HL-60/S4 treated with phorbol 12-myristate 13-acetate at 8.2 ng/mL for 4 days and 3 days (cell line): ENCODE results near the gene GFI1B.
"Not testable (repeated sequence)": the region's sequence is repeated elsewhere in the genome, so short reads cannot be mapped to it uniquely, and the experiment has no call there.

Source experiments
- in situ Hi-C: fragments of 300-500 bp; cut with MboI; formaldehyde crosslinking; loops from 2 replicates; pipeline ENCODE4 v1.15.0; 2022; ENCODE audit warnings: low sequenced_read_pairs

Gene GFI1B

GRCh38 chr9:133008824-133009223 lies 30.3 kb downstream of the GFI1B start:
- in situ Hi-C loops: no loop called here

DNA sequence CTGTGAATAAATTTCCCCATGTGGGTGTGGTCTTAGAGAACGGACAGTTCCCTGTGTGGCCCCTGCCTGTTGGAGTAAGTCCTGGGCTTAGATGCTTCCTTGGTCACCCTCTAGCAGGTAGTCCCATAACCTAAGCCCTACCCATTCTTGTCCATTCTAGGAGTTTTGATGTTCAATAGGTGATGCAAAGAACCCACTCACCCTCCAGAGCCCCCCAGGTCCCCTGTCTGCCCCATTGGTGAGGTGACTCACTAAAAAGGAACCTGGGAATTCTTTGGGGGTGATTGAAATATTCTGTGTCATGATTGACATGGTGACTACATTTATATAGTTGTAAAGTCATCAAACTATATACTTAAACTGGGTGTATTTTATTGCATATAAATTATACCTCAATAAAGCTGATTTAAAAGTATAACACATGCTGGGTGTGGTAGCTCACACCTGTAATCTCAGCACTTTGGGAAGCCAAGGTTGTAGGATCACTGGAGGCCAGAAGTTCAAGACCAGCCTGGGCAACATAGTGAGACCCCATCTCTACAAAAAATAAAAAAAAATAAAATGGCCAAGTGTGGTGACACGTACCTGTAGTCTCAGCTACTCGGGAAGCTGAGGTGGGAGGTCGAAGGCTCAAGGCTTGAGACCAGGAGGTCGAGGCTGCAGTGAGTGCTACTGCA lies 31.6 kb downstream of the GFI1B start:
- in situ Hi-C loops: no loop called here

DNA sequence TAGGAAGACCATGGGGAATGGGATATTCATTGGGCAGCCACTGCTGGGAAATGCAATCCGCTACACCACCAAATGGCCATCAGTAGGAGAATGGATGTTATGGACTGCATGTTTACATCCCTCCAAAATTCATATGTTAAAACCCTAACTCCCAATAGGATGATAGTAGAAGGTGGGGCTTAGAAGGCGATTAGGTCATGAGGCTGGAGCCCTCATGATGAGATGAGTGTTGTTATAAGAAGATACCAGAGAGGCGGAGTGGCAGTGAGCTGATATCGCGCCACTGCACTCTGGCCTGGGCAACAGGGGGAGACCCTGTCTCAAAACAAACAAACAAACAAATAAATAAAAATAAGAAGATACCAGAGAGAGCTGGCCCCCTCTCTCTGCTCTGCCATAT lies 36.2 kb downstream of the GFI1B start:
- in situ Hi-C loops: no loop called here

DNA sequence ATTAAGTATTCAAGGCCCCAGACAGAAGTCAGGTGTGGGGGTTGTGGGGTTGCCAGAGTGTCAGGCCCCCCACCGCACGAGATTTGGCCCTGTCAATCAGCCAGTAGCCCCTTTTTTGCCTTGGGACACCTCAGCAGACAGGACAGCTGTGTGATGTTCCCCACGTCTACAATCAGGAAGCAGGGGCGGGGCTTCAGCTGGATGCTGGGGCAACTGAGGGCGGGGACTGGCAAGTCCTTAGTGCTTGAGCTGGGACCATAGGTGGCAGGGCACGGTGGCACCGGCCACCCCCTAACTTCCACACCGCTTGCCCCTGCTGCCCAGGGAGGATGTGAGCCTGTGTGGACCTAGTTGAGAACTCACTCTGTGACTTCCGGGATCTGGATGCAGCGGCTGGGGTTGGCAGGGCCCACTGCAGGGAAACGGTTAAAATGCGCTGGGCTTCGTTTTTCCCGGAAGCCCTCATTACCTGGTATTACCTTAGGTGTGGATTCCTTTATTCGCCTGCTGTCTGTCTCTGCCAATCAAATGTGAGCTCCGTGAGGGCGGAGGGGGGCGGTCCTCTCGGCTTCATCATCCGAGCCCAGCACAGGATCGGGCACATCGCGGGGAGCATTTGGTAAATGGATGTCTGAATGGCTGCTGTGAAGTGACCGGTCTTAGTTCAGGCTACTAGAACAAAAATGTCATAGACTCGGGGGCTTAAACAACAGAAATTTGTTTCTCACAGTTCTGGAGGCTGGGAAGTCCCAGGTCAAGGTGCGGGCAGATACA lies 44.8 kb downstream of the GFI1B start:
- in situ Hi-C loops: no loop called here

GRCh38 chr9:133026426-133026825 lies 47.9 kb downstream of the GFI1B start:
- in situ Hi-C loops: no loop called here

- in situ Hi-C loops: no loop called here
Measured at GRCh38 chr9:133027134-133027533, 48.6 kb downstream of the GFI1B start.

- in situ Hi-C loops: no loop called here
Measured at GRCh38 chr9:133028221-133028620, 49.7 kb downstream of the GFI1B start.

- in situ Hi-C loops: no loop called here
Measured at GRCh38 chr9:133029994-133030316, 51.5 kb downstream of the GFI1B start.

- in situ Hi-C loops: no loop called here
Measured at GRCh38 chr9:133030317-133031129, 52.0 kb downstream of the GFI1B start, which contains the start of gene GTF3C5. TSS of gene GTF3C5 (plus strand) at chr9:133030997. CDS start at chr9:133031012, 15 bp downstream.

DNA sequence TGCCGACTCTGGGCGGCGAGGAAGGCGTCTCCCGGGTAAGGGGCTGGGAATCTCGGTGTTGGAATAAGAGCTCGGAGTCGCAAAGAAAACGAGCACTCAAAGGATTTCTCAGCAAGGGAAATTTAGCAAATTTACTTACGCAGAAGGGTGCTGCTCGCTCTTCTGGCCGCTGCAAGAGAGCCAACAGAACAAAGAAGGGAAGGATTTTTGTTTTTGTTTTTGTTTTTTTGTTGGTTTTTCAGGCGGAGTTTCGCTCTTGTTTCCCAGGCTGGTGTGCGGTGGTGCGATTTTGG lies 52.6 kb downstream of the GFI1B start:
- in situ Hi-C loops: no loop called here

GRCh38 chr9:133031496-133031911 lies 53.0 kb downstream of the GFI1B start:
- in situ Hi-C loops: no loop called here

GRCh38 chr9:133032171-133032570 lies 53.7 kb downstream of the GFI1B start:
- in situ Hi-C loops: no loop called here

DNA sequence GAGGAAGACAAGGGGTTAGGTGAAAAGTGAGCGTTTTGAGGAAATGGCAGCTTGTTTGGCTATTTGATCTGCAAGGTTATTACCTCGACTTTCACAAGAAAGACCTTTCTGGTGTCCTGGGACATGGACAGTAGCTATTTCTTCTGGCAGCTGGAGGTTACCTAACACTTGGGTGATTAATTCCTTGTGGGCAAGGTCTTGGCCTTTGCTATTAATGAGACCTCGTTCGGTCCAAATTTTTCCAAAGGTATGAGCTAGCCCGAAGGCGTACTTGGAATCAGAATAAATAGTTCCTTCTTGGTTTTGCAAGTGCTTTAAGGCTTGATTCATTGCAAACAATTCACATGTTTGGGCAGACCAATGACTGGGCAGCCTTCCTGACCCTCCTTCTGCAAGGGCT lies 57.2 kb downstream of the GFI1B start:
- in situ Hi-C loops: no loop called here

DNA sequence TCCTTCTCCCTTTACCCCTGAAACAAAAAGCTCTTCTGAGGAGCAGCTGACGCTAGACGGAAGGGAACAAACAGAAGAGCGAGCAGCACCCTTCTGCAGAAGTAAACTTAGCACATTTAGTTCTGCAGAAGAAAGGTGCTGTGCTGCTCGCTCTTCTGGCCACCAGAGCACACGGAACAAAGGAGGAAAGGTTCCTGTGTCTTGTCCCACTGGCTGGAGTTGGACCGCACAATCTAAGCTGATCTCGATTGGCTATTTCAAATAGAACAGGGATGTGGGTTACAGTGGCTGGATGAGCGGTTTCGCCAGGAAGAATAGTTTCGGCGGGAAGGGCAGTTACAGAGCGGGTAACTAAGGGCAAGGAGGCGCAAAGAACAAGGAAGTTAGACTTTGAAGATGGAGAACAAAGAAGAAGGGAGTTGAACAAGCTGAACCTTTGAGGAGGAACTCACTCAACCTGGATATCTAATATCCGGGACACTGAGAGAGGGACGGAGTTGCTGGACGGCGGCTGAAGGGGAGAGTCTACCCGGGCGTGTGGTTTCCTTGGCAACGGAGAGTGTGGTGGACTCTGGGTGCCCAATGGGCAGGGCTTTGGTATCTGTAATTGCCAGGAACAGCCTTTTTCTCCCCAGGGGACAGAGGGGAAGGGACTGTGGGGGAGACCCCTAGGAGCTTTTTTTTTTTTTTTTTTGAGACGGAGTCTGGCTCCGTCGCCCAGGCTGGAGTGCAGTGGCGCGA lies 59.5 kb downstream of the GFI1B start:
- in situ Hi-C loops: no loop called here

DNA sequence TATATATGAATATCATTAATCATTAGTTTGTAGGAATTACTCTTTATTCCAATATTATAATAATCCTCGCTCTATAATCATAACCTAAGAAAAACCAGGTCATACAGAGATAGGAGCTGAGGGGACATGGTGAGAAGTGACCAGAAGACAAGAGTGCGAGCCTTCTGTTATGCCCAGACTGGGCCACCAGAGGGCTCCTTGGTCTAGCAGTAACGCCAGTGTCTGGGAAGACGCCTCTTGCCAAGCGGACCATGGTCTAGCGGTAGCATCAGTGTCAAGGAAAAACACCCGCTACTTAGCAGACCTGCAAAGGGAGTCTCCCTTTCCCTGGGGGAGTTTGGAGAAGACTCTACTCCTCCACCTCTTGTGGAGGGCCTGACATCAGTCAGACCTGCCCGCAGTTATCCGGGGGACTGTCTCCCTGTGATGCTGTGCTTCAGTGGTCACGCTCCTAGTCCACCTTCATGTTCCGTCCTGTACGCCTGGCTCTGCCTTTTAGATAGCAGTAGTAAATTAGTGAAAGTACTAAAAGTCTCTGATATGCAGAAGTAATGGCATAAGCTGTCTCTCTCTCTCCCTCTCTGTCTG lies 62.5 kb downstream of the GFI1B start:
- in situ Hi-C loops: not testable (repeated sequence)
